GM12878 (cell line): ENCODE measurements around the gene MYG1. TPM values are rescaled to one million over a fixed set of nuclear protein-coding genes. Genes with fewer than 3 reads are reported as not detected.

Experiments
- ATF7 ChIP-seq: fragments of 450-650 bp; IDR thresholded peaks from 2 replicates; pipeline ENCODE4 v1.6.1; 2016; ENCODE audit warnings: low read depth, mild to moderate bottlenecking
- BMI1 ChIP-seq: fragments of 450-650 bp; IDR thresholded peaks from 2 replicates; pipeline ENCODE4 v1.6.1; 2016; ENCODE audit warnings: mild to moderate bottlenecking, moderate library complexity, borderline replicate concordance
- CHD4 ChIP-seq: fragments of 200-600 bp; sonication (generic); IDR thresholded peaks from 2 replicates; pipeline ENCODE4 v1.6.1; 2016; ENCODE audit warnings: mild to moderate bottlenecking
- CREB1 ChIP-seq: IDR thresholded peaks from 2 replicates; pipeline ENCODE4 v1.6.1; 2012; ENCODE audit warnings: low read depth, mild to moderate bottlenecking, inconsistent platforms
- CREM ChIP-seq: IDR thresholded peaks from 2 replicates; pipeline ENCODE4 v1.6.1; 2014; ENCODE audit warnings: antibody characterized with exemption, low read depth
- ESRRA ChIP-seq: IDR thresholded peaks from 2 replicates; pipeline ENCODE4 v1.6.1; 2012; ENCODE audit warnings: mild to moderate bottlenecking, low read length, improper control_type of control experiment
- EZH2 ChIP-seq: IDR thresholded peaks from 2 replicates; pipeline ENCODE4 v1.6.1; 2012; ENCODE audit warnings: low read depth, mild to moderate bottlenecking, control low read depth, inconsistent platforms, low read length, borderline replicate concordance; ENCODE audit not compliant: control insufficient read depth
- GATAD2B ChIP-seq: fragments of 450-650 bp; conservative IDR thresholded peaks from 2 replicates; pipeline ENCODE4 v1.6.1; 2017; ENCODE audit warnings: low read depth, mild to moderate bottlenecking, moderate library complexity
- NBN ChIP-seq: fragments of 450-650 bp; IDR thresholded peaks from 2 replicates; pipeline ENCODE4 v1.6.1; 2016
- RB1 ChIP-seq: fragments of 450-650 bp; formaldehyde crosslinking; IDR thresholded peaks from 2 replicates; pipeline ENCODE4 v1.6.1; 2017; ENCODE audit warnings: mild to moderate bottlenecking, borderline replicate concordance
- SIX5 ChIP-seq: IDR thresholded peaks from 2 replicates; pipeline ENCODE4 v1.6.1; 2011; ENCODE audit warnings: mild to moderate bottlenecking, low read depth, low read length, moderate library complexity; ENCODE audit not compliant: severe bottlenecking
- TBL1XR1 ChIP-seq: IDR thresholded peaks from 2 replicates; pipeline ENCODE4 v1.6.1; 2012; ENCODE audit warnings: low read depth, low read length, improper control_type of control experiment
- TCF12 ChIP-seq: IDR thresholded peaks from 2 replicates; pipeline ENCODE4 v1.6.1; 2011; ENCODE audit warnings: low read depth, mild to moderate bottlenecking, low read length
- YY1 ChIP-seq: IDR thresholded peaks from 2 replicates; pipeline ENCODE4 v1.6.1; 2011; ENCODE audit warnings: low read depth, mild to moderate bottlenecking, low read length
- ZNF207 ChIP-seq: fragments of 450-650 bp; IDR thresholded peaks from 2 replicates; pipeline ENCODE4 v1.6.1; 2014; ENCODE audit warnings: antibody characterized with exemption, mild to moderate bottlenecking, borderline replicate concordance
- ZNF24 ChIP-seq: fragments of 450-650 bp; IDR thresholded peaks from 2 replicates; pipeline ENCODE4 v1.6.1; 2017; ENCODE audit warnings: antibody characterized with exemption, mild to moderate bottlenecking
- ZZZ3 ChIP-seq: IDR thresholded peaks from 2 replicates; pipeline ENCODE4 v1.6.1; 2011; ENCODE audit warnings: low read depth; ENCODE audit not compliant: control insufficient read depth, insufficient read length
- polyA plus RNA-seq, 11 experiments: library from polyadenylated mRNA; depleted of rRNA in 4 of 11; unstranded in 6 of 11; stranded (reverse) in 5 of 11; fragments of >200 nt; fragmentation: Nextera tagmentation in 4 of 11; fragmentation: Illumina TruSeq in 1 of 11; extraction: Ambion mirVana in 4 of 11; extraction: Trizol in 1 of 11; gene quantifications; 1 replicate in 1 of 11; 2 replicates in 10 of 11; pipeline versions ENCODE4 v1.2.1 to v1.2.3, GENCODE V29; 2011 to 2016; ENCODE audit warnings: inconsistent platforms in 2 of 11, missing spikeins in 2 of 11, low read depth in 1 of 11
- total RNA-seq, 4 experiments: library from RNA; depleted of rRNA in 3 of 4; stranded (reverse); fragments of >200 nt in 3 of 4; fragmentation: Illumina TruSeq in 1 of 4; extraction: Trizol in 1 of 4; gene quantifications; 2 replicates each; pipeline versions ENCODE4 v1.2.1 to v1.2.3, GENCODE V29; 2013 to 2021
- TF ChIP-seq, protein P1 (sequence below): fragments of 450-650 bp; formaldehyde crosslinking; IDR thresholded peaks from 2 replicates; pipeline ENCODE4 v1.4.0; 2020; ENCODE audit warnings: mild to moderate bottlenecking, moderate library complexity
- TF ChIP-seq, protein P2 (sequence below): fragments of 450-650 bp; IDR thresholded peaks from 2 replicates; pipeline ENCODE4 v1.6.1; 2017; ENCODE audit warnings: mild to moderate bottlenecking

The MYG1 gene
- total and polyA plus RNA-seq, 10 of the 15 experiments (the other 5 are each of a cell fraction or from before 2014, with no cell fraction given) = 20.7 to 81.0 (median 49.4) TPM

DNA sequence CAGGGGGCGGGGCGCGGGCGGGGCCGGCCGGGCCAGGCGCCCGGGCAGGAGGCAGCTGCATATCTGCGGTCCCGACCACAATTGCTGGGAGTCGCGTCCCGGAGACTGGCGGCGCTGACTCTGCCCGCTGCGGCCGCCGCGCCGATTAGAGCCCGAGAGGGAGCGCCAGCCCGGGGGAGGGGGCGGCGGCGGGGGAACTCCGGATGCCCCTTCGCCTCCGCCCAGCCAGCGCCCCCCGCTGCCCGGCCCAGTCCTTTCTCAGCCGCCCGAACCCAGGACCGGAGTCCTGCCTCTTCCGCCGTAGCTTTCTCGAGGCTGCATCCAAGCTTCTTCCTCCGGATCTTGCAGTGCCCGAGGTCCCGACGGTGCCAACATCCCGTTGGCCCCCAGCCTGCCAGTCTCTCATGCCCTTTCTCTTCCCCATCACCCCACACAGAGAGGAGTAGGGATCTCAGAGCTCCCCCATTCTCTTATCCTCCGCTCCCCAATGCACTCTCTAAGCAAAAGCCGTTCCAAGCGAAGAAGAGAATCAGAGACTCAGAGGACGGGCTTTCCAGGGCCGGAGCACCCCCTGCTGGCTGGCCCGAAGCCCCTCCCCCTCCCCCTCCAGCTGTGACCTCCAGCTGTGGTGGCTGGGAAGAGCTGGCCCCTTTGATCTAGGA lies 45.5 kb downstream of the MYG1 start (continued):
- peak; percentile 58; the same call in 1 of the 2 replicates for TF ChIP-seq YY1
- no peak for TF ChIP-seq CHD4
- no peak for TF ChIP-seq ZNF24
- no peak for TF ChIP-seq ATF7
- no peak for TF ChIP-seq CREM
- TF ChIP-seq GATAD2B = 0 out of 2 replicates have a peak, but pooled peaks have one; percentile 50
- TF ChIP-seq, protein P1, sequence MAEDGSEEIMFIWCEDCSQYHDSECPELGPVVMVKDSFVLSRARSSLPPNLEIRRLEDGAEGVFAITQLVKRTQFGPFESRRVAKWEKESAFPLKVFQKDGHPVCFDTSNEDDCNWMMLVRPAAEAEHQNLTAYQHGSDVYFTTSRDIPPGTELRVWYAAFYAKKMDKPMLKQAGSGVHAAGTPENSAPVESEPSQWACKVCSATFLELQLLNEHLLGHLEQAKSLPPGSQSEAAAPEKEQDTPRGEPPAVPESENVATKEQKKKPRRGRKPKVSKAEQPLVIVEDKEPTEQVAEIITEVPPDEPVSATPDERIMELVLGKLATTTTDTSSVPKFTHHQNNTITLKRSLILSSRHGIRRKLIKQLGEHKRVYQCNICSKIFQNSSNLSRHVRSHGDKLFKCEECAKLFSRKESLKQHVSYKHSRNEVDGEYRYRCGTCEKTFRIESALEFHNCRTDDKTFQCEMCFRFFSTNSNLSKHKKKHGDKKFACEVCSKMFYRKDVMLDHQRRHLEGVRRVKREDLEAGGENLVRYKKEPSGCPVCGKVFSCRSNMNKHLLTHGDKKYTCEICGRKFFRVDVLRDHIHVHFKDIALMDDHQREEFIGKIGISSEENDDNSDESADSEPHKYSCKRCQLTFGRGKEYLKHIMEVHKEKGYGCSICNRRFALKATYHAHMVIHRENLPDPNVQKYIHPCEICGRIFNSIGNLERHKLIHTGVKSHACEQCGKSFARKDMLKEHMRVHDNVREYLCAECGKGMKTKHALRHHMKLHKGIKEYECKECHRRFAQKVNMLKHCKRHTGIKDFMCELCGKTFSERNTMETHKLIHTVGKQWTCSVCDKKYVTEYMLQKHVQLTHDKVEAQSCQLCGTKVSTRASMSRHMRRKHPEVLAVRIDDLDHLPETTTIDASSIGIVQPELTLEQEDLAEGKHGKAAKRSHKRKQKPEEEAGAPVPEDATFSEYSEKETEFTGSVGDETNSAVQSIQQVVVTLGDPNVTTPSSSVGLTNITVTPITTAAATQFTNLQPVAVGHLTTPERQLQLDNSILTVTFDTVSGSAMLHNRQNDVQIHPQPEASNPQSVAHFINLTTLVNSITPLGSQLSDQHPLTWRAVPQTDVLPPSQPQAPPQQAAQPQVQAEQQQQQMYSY (CRISPR knock-in tag) = no peak
- peak; percentile 86 for TF ChIP-seq TCF12
- TF ChIP-seq RB1 = no peak
- no peak for TF ChIP-seq ZZZ3
- peak; percentile 49; the same call in 1 of the 2 replicates for TF ChIP-seq ESRRA
- no peak for TF ChIP-seq EZH2
- TF ChIP-seq SIX5 = no peak
- TF ChIP-seq, protein P2, sequence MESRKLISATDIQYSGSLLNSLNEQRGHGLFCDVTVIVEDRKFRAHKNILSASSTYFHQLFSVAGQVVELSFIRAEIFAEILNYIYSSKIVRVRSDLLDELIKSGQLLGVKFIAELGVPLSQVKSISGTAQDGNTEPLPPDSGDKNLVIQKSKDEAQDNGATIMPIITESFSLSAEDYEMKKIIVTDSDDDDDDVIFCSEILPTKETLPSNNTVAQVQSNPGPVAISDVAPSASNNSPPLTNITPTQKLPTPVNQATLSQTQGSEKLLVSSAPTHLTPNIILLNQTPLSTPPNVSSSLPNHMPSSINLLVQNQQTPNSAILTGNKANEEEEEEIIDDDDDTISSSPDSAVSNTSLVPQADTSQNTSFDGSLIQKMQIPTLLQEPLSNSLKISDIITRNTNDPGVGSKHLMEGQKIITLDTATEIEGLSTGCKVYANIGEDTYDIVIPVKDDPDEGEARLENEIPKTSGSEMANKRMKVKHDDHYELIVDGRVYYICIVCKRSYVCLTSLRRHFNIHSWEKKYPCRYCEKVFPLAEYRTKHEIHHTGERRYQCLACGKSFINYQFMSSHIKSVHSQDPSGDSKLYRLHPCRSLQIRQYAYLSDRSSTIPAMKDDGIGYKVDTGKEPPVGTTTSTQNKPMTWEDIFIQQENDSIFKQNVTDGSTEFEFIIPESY = no peak
- peak; percentile 75; the same call in 1 of the 2 replicates for TF ChIP-seq NBN
- TF ChIP-seq TBL1XR1 = peak; percentile 49; the same call in 1 of the 2 replicates
- TF ChIP-seq BMI1 = no peak
- TF ChIP-seq ZNF207 = no peak
- TF ChIP-seq CREB1 = no peak
